Stimulated activated naive CD8-positive, alpha-beta T cell treated with anti-CD3 and anti-CD28 coated beads, Interleukin-15, Interleukin-2, amounts not matched to agents 100 ng/mL and 50 ng/mL, for 24 hours (primary cell): ENCODE measurements around the gene TCF7L1.

Experiments
- H3K27ac Mint-ChIP-seq: one replicate; pipeline ENCODE4 v1.8.0; 2021; ENCODE audit warnings: mild to moderate bottlenecking, mixed read lengths
- H3K27me3 Mint-ChIP-seq: one replicate; pipeline ENCODE4 v1.8.0; 2021; ENCODE audit warnings: mixed read lengths
- H3K36me3 Mint-ChIP-seq: one replicate; pipeline ENCODE4 v1.8.0; 2021; ENCODE audit warnings: low read depth, mixed read lengths
- H3K4me1 Mint-ChIP-seq: one replicate; pipeline ENCODE4 v1.8.0; 2021; ENCODE audit warnings: low read depth, mixed read lengths
- H3K4me3 Mint-ChIP-seq: one replicate; pipeline ENCODE4 v1.8.0; 2021; ENCODE audit warnings: mild to moderate bottlenecking, mixed read lengths
- H3K9me3 Mint-ChIP-seq: one replicate; pipeline ENCODE4 v1.8.0; 2021; ENCODE audit warnings: mixed read lengths

TCF7L1 gene

DNA sequence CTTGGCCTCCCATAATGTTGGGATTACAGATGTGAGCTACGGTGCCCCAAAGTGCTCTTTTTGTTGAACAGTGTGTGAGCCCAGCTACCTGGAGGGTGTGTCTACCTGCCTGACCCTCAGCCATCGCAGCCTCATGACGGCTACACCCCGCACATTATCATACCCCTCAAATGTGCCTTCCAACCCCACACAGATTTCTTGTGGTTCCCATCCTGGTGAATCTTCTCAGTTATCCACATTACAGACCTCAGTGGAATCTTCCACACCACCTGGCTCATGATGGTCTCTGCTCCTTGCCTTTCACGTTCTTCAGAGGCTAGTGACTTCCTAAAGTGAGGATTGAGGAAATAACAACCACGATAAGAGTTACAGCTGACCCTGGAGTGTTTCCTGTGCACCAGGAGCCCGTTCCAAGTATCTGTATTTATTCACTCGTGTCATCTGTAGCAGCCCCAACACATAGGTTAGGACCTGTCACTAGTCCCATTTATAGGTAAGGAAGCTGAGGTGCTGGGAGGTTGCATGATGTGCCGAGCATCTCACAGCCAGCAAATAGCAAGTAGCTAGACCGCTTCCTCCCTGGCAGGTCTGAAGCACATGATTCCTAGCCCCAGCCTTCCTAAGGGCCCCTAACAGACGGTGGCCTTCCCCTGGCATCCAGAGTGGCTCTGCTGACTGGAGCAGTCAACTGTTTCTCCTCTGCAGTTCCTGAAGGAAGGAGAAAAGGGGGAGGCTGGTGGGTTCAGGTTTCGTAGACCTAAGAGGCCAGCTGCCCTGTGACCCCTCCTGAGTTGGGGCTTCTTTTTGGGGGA, 47.3 kb downstream of the TCF7L1 start:
- H3K27me3 Mint-ChIP-seq: peaks cover 4% of the 10 kb centered on the region
- H3K4me3 Mint-ChIP-seq: no peak overlapping the region
- no peaks in the 10 kb centered on the region for H3K36me3 Mint-ChIP-seq
- H3K4me1 Mint-ChIP-seq: no peaks in the 10 kb centered on the region
- no peak overlapping the region for H3K27ac Mint-ChIP-seq
- H3K9me3 Mint-ChIP-seq: no peaks in the 10 kb centered on the region

DNA sequence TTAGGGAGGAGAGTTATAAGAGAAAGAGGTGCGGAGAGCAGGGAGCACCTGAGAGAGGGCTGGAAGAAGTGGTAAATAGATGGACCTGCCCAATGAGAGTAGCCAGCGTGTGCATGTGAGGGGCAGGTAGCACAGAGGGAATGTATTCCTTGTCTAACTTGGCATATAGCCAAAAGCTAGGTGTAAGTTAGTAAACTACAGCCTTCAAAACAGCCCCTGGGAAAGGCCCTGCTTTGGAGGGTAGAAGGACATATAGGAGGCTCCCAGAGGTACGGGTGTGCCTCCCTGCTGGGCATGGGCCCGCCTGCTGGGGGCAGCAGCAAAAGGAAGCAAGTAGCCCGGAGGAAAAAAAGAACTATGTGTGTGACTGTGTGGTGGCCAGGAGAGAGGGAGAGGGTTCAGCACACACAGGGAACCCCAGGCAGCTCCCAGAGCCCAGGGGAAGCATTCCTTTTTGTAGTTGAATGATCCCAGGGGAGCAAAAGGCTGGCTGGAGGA, 48.0 kb downstream of the TCF7L1 start:
- Mint-ChIP-seq H3K9me3 (no peaks in the 10 kb centered on the region), H3K36me3 (no peaks in the 10 kb centered on the region), H3K4me3 (no peak overlapping the region), H3K27me3 (peaks cover 2% of the 10 kb centered on the region), H3K27ac (no peak overlapping the region), H3K4me1 (no peaks in the 10 kb centered on the region)

- no peaks in the 10 kb centered on the region for H3K4me1 Mint-ChIP-seq
- H3K27ac Mint-ChIP-seq: no peak overlapping the region
Measured at GRCh38 chr2:85181844-85182456, 48.8 kb downstream of the TCF7L1 start.

DNA sequence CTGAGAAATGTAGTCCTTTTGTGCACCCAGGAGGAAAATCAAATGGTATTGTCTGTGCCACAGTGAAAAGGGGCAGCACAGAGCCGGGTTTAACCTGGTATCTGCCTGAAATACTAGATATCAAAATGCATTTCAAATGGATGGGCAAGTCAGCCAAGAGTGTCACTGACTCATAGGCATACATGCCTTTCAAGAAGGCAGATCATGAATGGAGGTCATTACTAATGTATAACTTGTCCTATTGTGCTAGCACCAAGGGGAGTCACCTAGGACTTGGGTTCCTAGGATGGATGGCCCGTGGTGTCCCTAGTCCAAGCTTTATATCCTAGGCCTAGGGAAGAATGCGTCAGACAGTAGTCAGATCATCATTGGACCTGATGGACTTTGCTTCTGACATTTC, 49.9 kb downstream of the TCF7L1 start:
- Mint-ChIP-seq H3K9me3 (no peaks in the 10 kb centered on the region), H3K27ac (no peak overlapping the region), H3K36me3 (no peaks in the 10 kb centered on the region), H3K27me3 (no peaks in the 10 kb centered on the region), H3K4me1 (no peaks in the 10 kb centered on the region), H3K4me3 (no peak overlapping the region)

More at GRCh38 chr2:85181844-85182456, 48.8 kb downstream of the TCF7L1 start:
- H3K27me3 Mint-ChIP-seq: no peaks in the 10 kb centered on the region
- H3K9me3 Mint-ChIP-seq: no peaks in the 10 kb centered on the region
- H3K36me3 Mint-ChIP-seq: no peaks in the 10 kb centered on the region
- H3K4me3 Mint-ChIP-seq: no peak overlapping the region

- Mint-ChIP-seq H3K9me3 (no peaks in the 10 kb centered on the region), H3K27me3 (no peaks in the 10 kb centered on the region), H3K4me3 (no peak overlapping the region), H3K27ac (no peak overlapping the region), H3K4me1 (no peaks in the 10 kb centered on the region), H3K36me3 (no peaks in the 10 kb centered on the region)
Measured at GRCh38 chr2:85183479-85183878, 50.3 kb downstream of the TCF7L1 start.

DNA sequence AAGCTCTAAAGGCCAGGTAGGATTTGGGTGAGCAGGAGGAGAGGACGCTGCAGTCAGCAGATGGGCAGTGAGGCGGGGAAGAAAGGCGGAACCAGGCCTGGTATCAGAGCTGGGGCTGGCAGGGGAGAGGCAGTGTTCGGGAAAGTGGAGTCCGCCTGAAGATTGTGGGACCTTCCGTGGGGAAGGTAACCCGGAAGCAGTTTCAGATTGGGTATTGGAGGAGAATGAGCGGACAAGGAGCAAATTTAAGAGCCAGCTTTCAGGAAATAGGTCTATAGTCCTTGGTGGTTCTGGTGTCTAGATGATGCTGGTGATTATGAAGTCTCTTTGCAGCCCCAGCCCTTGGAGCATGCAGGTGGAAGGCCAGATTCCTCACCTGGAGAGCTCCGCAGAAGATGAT, 51.0 kb downstream of the TCF7L1 start:
- no peaks in the 10 kb centered on the region for H3K36me3 Mint-ChIP-seq
- no peak overlapping the region for H3K4me3 Mint-ChIP-seq
- no peaks in the 10 kb centered on the region for H3K9me3 Mint-ChIP-seq
- H3K4me1 Mint-ChIP-seq: no peaks in the 10 kb centered on the region
- no peak overlapping the region for H3K27ac Mint-ChIP-seq
- no peaks in the 10 kb centered on the region for H3K27me3 Mint-ChIP-seq

GRCh38 chr2:85184990-85185389, 51.8 kb downstream of the TCF7L1 start:
- Mint-ChIP-seq H3K9me3 (no peaks in the 10 kb centered on the region), H3K4me3 (no peak overlapping the region), H3K27ac (no peak overlapping the region), H3K36me3 (no peaks in the 10 kb centered on the region), H3K27me3 (no peaks in the 10 kb centered on the region), H3K4me1 (no peaks in the 10 kb centered on the region)

- Mint-ChIP-seq H3K27me3 (no peaks in the 10 kb centered on the region), H3K4me3 (no peak overlapping the region), H3K27ac (no peak overlapping the region), H3K9me3 (no peaks in the 10 kb centered on the region), H3K36me3 (no peaks in the 10 kb centered on the region), H3K4me1 (no peaks in the 10 kb centered on the region)
Measured at GRCh38 chr2:85185431-85185940, 52.3 kb downstream of the TCF7L1 start.

DNA sequence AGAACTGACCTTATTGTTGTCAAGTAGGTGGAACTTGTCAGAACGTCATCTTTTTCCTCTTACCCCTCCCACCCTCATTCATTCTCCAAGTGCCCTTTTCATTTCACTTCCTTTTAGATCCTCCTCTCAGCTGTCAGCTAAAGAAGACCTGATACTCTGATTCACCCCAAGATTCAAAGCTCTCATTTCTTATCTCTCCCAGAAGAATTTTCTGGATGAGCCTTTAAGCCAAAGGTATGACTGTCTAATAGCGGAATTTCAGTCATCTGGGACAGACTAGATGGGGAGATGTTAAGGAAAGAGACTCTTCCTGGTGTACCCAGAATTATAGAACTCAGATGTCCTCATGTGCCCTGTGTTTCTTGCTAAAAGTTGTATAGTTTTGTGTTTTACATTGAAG, 53.9 kb downstream of the TCF7L1 start:
- H3K36me3 Mint-ChIP-seq: no peaks in the 10 kb centered on the region
- H3K27me3 Mint-ChIP-seq: no peaks in the 10 kb centered on the region
- no peak overlapping the region for H3K27ac Mint-ChIP-seq
- H3K9me3 Mint-ChIP-seq: no peaks in the 10 kb centered on the region
- H3K4me3 Mint-ChIP-seq: no peak overlapping the region
- no peaks in the 10 kb centered on the region for H3K4me1 Mint-ChIP-seq

- H3K27me3 Mint-ChIP-seq: no peaks in the 10 kb centered on the region
- no peaks in the 10 kb centered on the region for H3K4me1 Mint-ChIP-seq
- no peaks in the 10 kb centered on the region for H3K9me3 Mint-ChIP-seq
- H3K36me3 Mint-ChIP-seq: no peaks in the 10 kb centered on the region
- H3K4me3 Mint-ChIP-seq: no peak overlapping the region
- H3K27ac Mint-ChIP-seq: no peak overlapping the region
Measured at GRCh38 chr2:85188852-85189251, 55.7 kb downstream of the TCF7L1 start.

DNA sequence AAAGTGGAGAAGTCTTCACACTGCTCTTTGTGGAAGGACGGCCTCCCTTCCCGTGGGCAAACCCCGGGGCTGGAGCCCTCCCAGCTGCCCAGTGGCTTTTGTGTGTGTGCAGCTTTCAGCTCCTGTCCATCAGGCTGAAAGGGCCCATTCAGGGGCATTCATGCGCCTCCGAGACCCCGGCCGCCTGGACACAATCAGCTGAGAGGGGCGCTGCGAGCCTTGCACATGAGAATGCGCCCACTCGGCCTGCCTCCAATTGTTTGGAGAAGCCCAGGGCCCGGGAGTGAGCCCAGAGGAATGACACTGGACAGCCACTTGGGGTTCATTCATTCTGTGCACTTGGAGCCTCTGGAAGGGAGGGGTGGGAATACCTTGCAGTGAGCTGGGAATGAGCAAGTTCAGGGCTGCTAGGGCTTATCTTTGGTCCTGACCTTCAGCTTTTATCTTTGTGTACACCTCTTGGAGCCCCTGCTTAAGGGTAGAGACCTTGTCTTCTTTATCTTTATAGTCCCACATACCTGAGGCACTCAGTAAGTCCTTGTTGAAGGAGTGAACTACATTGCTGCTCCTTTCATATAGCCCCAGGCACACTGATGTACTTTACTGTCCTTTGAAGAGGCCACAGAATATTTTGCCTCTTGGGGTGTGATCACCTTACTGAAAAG, 56.5 kb downstream of the TCF7L1 start:
- H3K27me3 Mint-ChIP-seq: no peaks in the 10 kb centered on the region
- H3K4me3 Mint-ChIP-seq: no peak overlapping the region
- H3K4me1 Mint-ChIP-seq: no peaks in the 10 kb centered on the region
- H3K27ac Mint-ChIP-seq: no peak overlapping the region
- H3K36me3 Mint-ChIP-seq: no peaks in the 10 kb centered on the region
- H3K9me3 Mint-ChIP-seq: no peaks in the 10 kb centered on the region

- Mint-ChIP-seq H3K4me3 (no peak overlapping the region), H3K4me1 (no peaks in the 10 kb centered on the region), H3K9me3 (no peaks in the 10 kb centered on the region), H3K27ac (no peak overlapping the region), H3K27me3 (no peaks in the 10 kb centered on the region), H3K36me3 (no peaks in the 10 kb centered on the region)
Measured at GRCh38 chr2:85191157-85191556, 58.0 kb downstream of the TCF7L1 start.

DNA sequence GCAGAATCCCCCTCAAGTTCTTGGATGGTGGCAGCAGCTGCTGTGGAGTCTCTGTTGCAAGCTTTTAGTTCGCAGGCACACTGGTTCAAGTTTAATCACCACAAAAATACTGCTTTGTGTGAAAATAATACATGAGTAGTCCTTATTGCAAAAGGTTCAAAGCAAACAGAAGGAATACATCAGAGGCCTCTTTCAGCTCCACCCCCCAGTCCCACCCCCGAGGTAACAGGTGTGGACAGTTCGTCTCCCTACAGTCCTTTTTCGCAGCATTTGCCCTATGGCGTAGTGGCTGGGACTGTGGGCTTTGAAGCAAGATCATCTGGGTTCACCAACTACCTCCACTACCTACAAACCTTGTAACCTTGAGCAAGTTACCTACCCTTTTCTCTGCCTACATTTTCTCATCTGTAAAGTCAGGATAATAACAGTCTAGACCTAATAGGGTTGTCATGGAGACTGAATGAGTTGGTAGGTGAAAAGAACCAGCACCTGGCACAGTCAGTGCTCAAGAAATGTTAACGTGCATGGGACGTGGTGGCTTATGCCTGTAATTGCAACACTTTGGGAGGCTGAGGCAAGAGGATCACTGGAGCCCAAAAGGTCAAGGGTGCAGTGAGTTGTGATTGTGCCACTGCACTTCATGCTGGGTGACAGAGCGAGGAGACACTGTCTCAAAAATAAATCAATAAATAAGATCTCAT, 61.7 kb downstream of the TCF7L1 start:
- no peak overlapping the region for H3K4me3 Mint-ChIP-seq
- peaks cover 3% of the 10 kb centered on the region for H3K27me3 Mint-ChIP-seq
- no peaks in the 10 kb centered on the region for H3K4me1 Mint-ChIP-seq
- H3K27ac Mint-ChIP-seq: no peak overlapping the region
- H3K9me3 Mint-ChIP-seq: no peaks in the 10 kb centered on the region
- H3K36me3 Mint-ChIP-seq: no peaks in the 10 kb centered on the region

DNA sequence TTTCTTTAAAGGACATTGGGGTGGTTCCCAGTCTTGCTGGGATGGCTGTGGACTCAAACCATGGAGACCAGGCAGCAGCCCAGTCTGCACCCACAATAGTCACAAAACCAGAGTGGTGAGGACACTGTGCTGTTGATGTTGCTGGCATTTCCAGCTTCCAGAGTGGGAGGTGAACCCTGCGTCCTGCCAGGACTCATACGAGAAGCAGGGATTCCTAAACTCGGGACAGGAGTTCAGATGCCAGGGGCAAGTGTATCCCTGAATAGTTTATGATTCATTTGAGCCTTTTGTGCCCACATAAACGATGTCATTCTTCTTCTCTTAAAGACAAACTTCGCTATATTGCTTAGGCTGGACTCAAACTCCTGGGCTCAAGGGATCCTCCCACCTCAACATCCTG, 62.8 kb downstream of the TCF7L1 start:
- Mint-ChIP-seq H3K27ac (no peak overlapping the region), H3K36me3 (no peaks in the 10 kb centered on the region), H3K4me1 (no peaks in the 10 kb centered on the region), H3K4me3 (no peak overlapping the region), H3K9me3 (no peaks in the 10 kb centered on the region), H3K27me3 (peaks cover 3% of the 10 kb centered on the region)

DNA sequence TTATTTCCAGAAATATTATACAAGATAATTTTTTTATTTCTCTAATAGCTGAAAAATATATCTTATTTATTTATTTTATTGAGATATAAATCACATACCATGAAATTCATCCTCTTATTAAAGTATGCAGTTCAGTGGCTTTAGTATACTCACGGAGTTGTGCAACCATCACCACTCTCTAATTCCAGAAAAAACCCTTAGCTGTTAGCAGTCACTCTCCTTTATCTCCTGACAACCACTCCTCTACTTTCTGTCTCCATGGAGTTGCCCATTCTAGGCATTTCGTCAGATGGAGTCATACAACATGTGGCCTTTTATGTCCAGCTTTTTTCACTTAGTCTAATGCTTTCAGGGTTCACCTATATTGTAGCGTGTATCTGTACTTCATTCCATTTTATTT, 66.5 kb downstream of the TCF7L1 start:
- Mint-ChIP-seq H3K27ac (no peak overlapping the region), H3K9me3 (no peaks in the 10 kb centered on the region), H3K27me3 (peaks cover 3% of the 10 kb centered on the region), H3K4me1 (no peaks in the 10 kb centered on the region), H3K36me3 (no peaks in the 10 kb centered on the region), H3K4me3 (no peak overlapping the region)
